ENCODE measurements around the gene EYA4.

EYA4 gene

GRCh38 chr6:133487174-133487573 lies 246.0 kb downstream of the EYA4 start:
- H3K27ac ChIP-seq: no peak overlapping the region
- TF ChIP-seq, protein P1, sequence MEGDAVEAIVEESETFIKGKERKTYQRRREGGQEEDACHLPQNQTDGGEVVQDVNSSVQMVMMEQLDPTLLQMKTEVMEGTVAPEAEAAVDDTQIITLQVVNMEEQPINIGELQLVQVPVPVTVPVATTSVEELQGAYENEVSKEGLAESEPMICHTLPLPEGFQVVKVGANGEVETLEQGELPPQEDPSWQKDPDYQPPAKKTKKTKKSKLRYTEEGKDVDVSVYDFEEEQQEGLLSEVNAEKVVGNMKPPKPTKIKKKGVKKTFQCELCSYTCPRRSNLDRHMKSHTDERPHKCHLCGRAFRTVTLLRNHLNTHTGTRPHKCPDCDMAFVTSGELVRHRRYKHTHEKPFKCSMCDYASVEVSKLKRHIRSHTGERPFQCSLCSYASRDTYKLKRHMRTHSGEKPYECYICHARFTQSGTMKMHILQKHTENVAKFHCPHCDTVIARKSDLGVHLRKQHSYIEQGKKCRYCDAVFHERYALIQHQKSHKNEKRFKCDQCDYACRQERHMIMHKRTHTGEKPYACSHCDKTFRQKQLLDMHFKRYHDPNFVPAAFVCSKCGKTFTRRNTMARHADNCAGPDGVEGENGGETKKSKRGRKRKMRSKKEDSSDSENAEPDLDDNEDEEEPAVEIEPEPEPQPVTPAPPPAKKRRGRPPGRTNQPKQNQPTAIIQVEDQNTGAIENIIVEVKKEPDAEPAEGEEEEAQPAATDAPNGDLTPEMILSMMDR (IDR thresholded peaks at IDR 0.05): no peak
- TF ChIP-seq ZFX (IDR thresholded peaks at IDR 0.05; ENCODE audit: borderline replicate concordance): no peak

GRCh38 chr6:133495205-133495903 lies 254.2 kb downstream of the EYA4 start:
- no peak overlapping the region for H3K27ac ChIP-seq
- TF ChIP-seq ZFX (IDR thresholded peaks at IDR 0.05; ENCODE audit: borderline replicate concordance): no peak
- TF ChIP-seq, protein P1 (IDR thresholded peaks at IDR 0.05): no peak

- H3K27ac ChIP-seq: no peak overlapping the region
- no peak for TF ChIP-seq ZFX (IDR thresholded peaks at IDR 0.05; ENCODE audit: borderline replicate concordance)
- TF ChIP-seq, protein P1 (IDR thresholded peaks at IDR 0.05): no peak
Measured at GRCh38 chr6:133499662-133500061, 258.5 kb downstream of the EYA4 start.

- no peak overlapping the region for H3K27ac ChIP-seq
- TF ChIP-seq, protein P1 (IDR thresholded peaks at IDR 0.05): no peak
- no peak for TF ChIP-seq ZFX (IDR thresholded peaks at IDR 0.05; ENCODE audit: borderline replicate concordance)
Measured at GRCh38 chr6:133501675-133502270, 260.6 kb downstream of the EYA4 start.

GRCh38 chr6:133502441-133503335 lies 261.5 kb downstream of the EYA4 start:
- no peak overlapping the region for H3K27ac ChIP-seq
- TF ChIP-seq, protein P1 (IDR thresholded peaks at IDR 0.05): no peak
- TF ChIP-seq ZFX (IDR thresholded peaks at IDR 0.05; ENCODE audit: borderline replicate concordance): no peak

DNA sequence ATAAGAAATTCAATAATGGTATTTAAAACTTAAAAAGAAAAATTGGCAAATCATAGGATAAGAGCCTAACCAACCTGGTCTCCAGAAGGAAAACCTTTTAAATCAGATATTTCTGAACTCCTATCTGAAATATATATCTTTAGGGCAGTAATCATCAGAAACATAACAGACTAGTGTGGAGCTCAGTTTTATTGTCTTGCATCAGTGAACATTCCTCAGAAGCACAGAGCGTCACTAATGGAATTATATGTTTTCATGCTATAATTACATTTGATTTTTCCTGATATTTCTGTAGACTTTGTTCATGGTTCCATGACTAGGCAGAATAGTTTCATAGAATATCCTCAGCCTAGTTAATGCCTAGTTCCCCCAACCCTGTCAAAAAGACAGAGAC lies 262.2 kb downstream of the EYA4 start:
- no peak for TF ChIP-seq ZFX (IDR thresholded peaks at IDR 0.05; ENCODE audit: borderline replicate concordance)
- TF ChIP-seq, protein P1 (IDR thresholded peaks at IDR 0.05): no peak
- H3K27ac ChIP-seq: no peak overlapping the region

All from 22Rv1 (cell line).